Measurements from ENCODE around the gene EIPR1.

Gene EIPR1

DNA sequence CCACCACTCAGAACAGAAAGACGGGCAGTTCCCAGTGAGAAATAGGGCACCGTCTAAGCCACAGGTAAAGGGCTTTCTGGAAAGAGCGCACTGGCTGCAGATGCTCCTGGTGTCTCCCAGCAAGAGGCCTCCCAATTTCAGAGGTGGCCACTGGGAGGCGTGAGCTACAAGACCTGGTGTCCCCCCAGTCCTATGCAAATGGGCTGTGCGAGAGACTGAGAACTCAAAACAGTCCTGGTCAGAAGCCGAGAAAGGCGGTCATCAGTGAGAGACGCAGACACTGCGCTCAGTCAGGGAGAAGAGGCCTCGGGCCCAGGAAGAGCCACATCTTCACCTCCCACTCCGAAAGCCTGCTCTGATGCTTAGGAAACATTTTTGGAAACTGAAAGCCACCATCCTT lies 179.5 kb downstream of the EIPR1 start:
- peak; percentile 37 for DNase-seq
- in situ Hi-C loops (cut with HindIII; ENCODE audit: low pct_ligation_motif_present, low pct_unique_long_range_greater_than_20kb, low sequenced_read_pairs): no loop called here

DNA sequence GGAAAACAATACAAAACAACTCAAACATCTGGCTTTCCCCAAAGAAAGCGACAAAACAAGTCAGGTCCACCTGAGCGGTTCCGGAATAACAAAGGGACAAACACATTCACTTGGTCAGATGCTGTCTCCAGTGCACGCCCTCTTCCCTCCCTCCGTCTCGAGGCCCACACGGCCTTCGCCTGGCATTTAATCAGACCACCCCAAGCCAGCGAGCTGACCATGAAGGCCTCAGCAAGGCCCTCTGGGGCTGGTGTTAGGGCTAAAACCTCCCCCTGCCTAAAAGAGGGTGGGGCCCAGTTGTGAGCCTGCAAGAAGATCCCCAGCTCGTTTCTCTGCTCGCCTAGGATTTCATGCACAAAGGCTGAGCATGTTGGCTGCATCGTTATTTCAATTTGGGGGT lies 180.3 kb downstream of the EIPR1 start:
- in situ Hi-C loops (cut with HindIII; ENCODE audit: low pct_ligation_motif_present, low pct_unique_long_range_greater_than_20kb, low sequenced_read_pairs): no loop called here
- DNase-seq: no peak

DNA sequence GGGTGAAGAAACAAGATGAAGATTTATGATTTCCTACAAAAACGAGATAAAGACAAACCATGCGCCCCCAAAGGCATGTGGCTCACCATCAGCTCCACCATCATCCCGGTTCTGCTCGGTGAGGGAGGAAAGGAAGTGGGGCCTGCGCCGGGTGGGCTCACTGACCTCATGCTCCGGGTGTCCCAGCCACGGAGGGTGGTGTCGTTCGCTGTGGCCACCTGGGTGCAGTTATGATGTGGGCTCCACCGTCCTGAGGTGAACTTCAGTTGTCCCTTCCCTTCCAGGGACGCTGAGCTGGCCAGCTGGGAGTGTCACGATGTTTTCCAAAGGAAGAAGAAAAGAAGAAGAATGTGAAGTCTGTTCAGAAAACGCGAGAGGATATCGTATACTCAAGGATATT lies 180.9 kb downstream of the EIPR1 start:
- in situ Hi-C loops (cut with HindIII; ENCODE audit: low pct_ligation_motif_present, low pct_unique_long_range_greater_than_20kb, low sequenced_read_pairs): no loop called here

DNA sequence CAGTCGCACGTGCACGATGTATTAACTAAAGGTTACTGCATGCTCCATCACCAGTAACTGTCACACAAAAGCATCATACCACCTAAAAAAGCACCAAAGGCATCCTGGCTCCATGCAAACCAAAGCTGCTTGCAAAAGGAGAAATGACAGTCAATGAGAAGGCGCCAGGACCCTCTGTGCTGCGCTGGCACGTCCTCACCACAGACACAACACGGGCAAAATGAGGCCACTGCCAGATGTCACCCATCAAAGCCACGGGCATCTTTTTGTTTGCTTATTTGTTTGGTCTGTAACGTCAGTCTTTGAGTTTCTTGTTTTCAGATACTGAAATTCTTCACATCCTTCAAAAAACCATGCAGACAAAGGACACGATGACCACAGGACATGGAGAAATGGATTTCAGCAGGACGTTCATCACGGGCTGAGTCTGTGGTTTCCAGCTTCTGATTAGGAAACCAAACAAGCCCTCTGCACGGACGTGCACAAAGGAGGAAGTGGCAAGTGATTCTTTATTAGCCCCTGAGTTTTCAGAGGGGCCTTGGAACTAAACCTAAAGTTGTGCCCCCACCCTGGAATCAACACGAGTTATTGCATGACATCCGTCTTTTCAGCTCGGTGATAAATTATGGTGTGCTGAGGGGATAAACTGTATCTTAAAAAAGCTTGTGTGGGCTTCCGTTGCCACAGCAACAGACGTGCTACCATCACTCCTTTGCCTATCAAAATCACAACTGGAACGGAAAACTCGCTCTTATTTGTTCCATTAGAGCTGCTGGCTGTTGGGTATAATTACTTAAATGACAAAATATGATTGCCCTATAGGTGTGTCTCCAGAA lies 181.8 kb downstream of the EIPR1 start:
- in situ Hi-C loops (cut with HindIII; ENCODE audit: low pct_ligation_motif_present, low pct_unique_long_range_greater_than_20kb, low sequenced_read_pairs): no loop called here
- no peak for DNase-seq

More for the DNA sequence above, 180.9 kb downstream of the EIPR1 start:
- DNase-seq: no peak

DNA sequence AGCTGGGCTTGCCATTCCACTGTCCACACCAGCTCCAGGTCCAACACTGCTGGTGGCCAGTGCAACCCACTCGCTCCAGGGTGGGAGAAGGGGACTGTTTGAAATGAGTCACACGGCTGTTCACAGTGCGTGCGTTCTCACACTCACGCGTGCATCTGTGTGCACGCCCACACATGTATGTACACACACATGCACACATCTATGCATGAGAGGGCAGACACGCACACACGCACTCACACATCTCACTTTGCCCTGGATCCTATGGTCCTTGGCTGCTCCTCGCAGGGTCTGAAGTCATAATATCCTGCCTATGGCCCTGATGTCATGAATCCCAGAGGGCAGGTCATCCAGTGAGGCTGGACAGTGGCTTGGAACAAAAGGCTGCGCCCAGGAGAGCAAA lies 182.8 kb downstream of the EIPR1 start:
- in situ Hi-C loops (cut with HindIII; ENCODE audit: low pct_ligation_motif_present, low pct_unique_long_range_greater_than_20kb, low sequenced_read_pairs): no loop called here
- no peak for DNase-seq

DNA sequence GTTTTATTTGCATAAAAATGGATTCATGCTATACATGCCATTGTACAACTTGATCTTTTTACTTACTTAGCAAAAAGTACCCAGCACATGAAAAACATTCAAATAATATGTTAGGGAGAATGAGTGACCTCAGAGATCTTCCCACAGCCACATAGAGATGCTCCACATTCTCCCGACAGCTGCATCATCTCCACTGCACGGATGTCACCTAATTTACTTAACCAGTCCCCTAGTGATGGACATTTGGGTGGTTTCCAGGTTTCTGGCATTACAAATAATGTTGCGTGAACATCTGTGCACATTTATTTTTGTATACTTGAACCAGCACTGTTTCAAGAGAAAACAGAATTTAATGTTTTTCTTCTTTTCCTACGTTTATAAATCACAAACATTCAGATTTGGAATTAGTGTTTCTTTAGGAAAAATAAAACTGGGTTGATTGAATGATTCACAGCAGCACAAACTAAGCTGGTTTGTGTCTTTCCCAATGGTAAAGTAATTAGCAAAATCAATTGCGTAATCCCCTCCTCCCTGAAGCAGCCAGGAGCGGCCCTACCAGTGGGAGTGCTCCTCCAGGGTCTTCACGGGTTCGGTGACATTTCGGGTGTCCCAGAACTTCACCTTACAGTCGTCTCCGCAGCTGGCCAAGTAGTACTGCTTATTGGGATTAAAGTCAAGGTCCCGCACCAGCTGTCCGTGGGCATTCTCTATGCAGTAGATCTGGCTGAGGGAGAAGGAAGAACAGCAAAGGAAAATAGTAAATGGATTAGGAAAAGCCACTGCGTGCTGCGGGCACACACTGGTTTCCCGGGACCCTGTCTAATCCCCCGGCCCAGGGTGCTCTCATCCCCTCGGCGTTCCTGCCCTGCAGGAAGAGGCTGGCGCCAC lies 183.9 kb downstream of the EIPR1 start:
- in situ Hi-C loops (cut with HindIII; ENCODE audit: low pct_ligation_motif_present, low pct_unique_long_range_greater_than_20kb, low sequenced_read_pairs): no loop called here

DNA sequence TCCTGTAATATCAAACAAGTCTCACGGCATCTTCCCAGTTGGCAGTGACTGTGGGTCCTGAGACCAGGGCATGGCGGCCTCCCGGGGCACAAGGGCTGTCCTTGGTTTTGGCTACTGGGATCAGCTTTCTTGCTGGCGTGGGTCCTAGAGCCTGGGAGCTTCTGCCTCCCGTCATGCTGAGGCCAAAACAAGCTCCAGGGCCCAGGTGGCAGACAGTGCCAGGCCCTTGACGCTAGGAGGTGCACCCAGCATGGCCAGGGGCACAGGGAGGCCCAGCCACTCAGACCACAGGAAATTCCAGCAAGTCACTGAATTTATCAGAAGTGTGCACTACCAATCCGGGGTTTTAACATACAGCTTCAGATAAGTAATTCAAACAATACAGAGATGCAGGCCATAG lies 184.7 kb downstream of the EIPR1 start:
- in situ Hi-C loops (cut with HindIII; ENCODE audit: low pct_ligation_motif_present, low pct_unique_long_range_greater_than_20kb, low sequenced_read_pairs): no loop called here
- no peak for DNase-seq

More for the DNA sequence above, 183.9 kb downstream of the EIPR1 start:
- DNase-seq: no peak

DNA sequence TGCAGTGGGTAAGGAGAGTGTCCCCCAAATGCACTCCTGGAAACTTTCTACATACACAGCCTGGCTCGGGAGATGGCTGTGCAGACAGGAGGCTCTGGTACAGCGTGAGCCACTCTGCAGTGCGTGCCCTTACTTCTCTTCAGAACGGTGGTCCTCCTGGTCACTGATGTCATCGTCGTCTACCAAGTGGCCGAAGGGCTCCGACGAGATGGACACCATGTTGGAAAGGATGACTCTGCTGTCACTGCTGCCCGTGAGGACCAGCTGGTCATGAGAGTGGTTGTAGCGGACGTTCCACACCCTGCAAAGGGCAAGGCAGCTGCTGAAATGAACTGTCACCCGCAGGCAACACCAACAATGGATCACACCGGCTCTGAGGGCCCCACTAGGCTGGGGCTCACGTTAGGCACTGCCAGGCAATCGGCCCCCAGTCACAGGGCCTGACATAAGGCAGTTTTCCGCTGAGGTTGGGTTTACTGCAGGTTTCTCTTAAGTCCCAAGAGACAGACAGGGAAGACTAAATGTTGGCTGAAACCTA lies 185.3 kb downstream of the EIPR1 start:
- in situ Hi-C loops (cut with HindIII; ENCODE audit: low pct_ligation_motif_present, low pct_unique_long_range_greater_than_20kb, low sequenced_read_pairs): no loop called here

DNA sequence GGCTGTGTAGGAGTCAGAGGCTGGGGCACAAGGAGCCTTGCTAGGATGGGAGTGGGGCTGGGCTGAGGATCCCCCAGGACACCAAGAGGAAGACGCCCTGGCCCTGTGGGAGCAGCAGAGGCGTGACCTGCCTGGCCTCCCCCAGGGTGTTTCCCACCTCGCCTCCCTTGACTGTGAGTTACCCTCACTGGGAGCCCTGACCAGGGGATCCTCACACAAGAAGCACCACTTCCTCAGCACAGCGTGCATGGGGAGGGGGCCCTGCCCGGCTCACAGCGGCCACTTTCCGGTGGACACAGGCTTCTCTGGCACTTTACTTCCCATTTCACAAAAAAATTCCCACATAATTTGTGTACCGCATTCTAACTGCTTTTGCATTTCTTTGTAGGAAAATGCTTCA lies 187.7 kb downstream of the EIPR1 start:
- DNase-seq: no peak
- in situ Hi-C loops (cut with HindIII; ENCODE audit: low pct_ligation_motif_present, low pct_unique_long_range_greater_than_20kb, low sequenced_read_pairs): no loop called here

More for the DNA sequence above, 185.3 kb downstream of the EIPR1 start:
- DNase-seq: no peak

DNA sequence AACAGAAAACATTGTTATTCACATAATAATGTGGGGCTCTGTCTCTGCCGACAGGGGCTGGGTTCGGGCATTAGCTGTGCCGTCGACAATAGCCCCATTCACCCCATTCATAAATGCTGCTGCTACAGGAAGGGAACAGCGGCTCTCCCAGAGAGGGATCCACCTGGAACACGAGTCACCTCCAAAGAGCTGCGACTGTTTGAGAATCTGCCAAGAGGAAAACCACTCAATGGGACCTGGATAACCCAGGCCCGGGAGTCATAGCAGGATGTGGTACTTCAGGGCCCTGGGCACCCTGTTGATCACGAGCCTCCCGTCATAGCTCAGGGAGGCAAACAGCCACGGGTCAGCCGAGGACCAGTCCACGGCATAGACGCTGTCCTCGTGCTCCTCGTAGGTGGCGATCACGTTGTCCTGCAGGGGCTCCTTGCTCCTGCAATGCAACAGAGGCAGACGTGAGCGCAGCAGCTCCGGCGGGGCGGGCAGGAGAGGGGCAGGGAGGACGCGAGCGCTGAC lies 188.5 kb downstream of the EIPR1 start:
- peak; percentile 65 for DNase-seq
- in situ Hi-C loops (cut with HindIII; ENCODE audit: low pct_ligation_motif_present, low pct_unique_long_range_greater_than_20kb, low sequenced_read_pairs): no loop called here

DNA sequence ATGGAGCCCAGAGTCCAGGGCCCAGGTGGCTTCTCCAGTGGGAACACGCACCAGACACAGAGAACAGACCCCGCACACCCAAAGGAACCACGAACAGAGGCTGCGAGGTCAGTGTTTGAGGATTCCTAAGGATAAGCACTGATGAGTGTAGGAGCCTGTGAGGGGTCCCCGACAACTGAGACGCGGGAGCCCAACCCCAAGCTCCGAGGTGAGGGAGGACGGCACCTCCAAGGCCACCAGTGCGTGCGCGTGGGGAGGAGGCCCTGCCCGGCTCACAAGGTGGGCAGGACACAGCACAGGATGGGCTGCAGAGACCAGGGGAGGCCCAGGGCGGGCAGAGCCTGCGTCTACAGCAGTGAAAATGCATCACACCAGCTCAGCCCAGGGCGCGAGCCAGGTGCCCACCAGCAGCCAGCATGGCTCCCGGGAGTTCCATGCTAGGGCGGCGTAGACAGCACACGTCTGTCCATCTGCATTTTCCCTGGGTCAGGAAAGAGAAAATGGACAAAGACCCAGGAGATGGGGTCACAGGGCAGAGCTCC lies 189.1 kb downstream of the EIPR1 start:
- in situ Hi-C loops (cut with HindIII; ENCODE audit: low pct_ligation_motif_present, low pct_unique_long_range_greater_than_20kb, low sequenced_read_pairs): no loop called here
- DNase-seq: no peak

DNA sequence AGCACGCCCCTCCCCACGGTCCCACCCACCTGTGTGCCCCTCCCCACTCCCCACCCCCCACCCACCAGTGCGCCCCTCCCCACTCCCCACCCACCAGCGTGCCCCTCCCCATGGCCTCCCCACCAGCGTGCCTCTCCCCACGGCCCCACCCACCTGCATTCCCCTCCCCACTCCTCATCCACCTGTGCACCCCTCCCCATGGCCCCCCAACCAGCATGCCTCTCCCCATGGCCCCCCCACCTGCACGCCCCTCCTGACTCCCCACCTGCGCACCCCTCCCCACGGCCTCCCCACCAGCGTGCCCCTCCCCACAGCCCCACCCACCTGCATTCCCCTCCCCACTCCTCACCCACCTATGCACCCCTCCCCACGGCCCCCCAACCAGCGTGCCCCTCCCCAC lies 190.2 kb downstream of the EIPR1 start:
- in situ Hi-C loops (cut with HindIII; ENCODE audit: low pct_ligation_motif_present, low pct_unique_long_range_greater_than_20kb, low sequenced_read_pairs): no loop called here
- DNase-seq: no peak

DNA sequence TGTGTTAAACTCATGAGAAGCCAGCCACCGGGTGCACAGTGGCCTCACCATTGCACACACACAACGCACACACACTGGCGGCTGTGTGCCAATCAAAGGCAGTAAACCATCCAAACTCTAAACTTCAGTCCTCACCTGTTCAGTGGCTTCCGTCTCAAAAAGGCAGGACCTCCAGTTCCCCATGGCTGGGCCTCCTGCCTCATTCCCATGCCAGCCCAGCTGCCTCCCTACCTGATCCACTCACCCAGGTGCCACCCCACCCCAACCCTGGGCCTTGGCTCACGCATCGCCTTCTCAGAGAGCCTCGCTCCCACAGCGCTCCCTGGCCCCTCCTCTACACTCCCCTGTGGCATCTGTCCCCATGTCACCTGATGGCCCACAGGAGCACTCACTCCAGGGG lies 190.9 kb downstream of the EIPR1 start:
- no peak for DNase-seq
- in situ Hi-C loops (cut with HindIII; ENCODE audit: low pct_ligation_motif_present, low pct_unique_long_range_greater_than_20kb, low sequenced_read_pairs): no loop called here

DNA sequence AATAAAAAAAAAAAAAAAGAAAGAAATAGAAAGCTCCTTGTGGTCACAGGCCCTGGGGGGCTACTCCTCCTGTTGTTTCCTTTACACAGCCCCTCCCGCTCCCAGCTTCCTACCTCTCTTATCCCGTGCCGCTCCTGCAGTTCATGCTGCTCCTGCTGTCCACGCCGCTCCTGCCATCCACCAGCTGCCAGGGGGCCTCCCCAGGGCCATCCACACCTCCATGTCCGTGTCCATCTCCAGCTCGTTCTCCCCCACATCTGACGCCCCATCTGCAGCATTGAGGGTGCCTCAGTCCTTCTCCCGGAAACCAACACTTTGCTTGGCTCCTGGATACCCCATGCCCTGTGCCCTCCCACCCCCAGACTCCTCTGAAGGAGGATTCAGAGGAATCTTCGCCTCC lies 191.7 kb downstream of the EIPR1 start:
- in situ Hi-C loops (cut with HindIII; ENCODE audit: low pct_ligation_motif_present, low pct_unique_long_range_greater_than_20kb, low sequenced_read_pairs): no loop called here

DNA sequence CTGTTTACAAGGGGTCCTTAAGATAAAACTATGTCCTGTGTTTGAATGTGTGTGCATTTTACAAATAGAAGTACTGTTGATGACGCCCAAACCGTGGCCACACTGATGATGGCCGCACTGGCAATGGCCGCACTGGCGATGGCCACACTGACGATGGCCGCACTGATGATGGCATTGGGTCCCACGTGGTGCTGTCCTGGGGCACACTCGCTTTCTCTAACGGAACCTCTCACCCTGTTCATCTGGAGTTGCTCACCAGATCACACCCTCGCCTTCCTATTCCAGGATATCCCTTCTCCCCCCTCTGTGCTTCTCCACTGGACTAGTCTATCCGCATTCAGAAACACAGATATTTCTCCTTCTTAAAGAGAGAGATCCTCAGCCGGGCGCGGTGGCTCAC lies 192.4 kb downstream of the EIPR1 start:
- DNase-seq: no peak
- in situ Hi-C loops (cut with HindIII; ENCODE audit: low pct_ligation_motif_present, low pct_unique_long_range_greater_than_20kb, low sequenced_read_pairs): no loop called here

More for the DNA sequence above, 191.7 kb downstream of the EIPR1 start:
- DNase-seq: no peak

DNA sequence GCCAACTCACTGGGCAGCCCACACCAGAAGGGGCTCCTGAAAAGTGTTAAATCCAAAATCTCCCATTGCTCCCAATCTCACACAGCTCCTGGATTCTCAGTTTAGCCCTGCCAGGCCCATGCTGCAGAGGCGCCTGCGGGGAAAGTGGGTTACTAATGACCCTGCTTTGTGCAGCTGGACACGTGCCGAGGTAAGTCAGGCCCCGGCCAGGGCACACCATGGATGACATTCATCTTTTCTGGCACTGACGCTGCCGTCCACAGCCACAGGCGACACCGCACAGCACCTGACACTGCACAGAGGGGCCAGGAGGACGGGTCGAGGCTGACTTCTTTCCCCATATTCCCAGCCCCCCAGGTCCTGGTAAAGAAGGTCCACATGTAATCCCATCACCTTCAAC lies 193.5 kb downstream of the EIPR1 start:
- DNase-seq: no peak
- in situ Hi-C loops (cut with HindIII; ENCODE audit: low pct_ligation_motif_present, low pct_unique_long_range_greater_than_20kb, low sequenced_read_pairs): no loop called here

DNA sequence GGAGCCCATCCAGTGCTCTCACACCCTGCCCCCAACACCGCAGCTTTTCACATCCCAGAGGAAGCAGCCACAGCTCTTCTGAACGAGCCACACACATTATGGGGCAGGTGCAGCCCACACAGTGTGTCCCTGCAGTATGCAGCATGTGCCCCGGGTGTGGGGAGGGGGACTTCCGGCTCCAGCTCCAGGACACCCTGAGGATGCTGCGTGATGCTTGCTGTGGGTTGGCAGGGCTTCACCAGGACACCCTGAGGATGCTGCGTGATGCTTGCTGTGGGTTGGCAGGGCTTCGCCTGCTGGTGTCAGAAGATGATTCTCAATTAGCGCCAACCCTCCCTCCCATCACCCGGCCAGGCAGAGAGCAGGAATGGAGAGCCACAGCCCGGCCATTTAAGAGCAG lies 193.9 kb downstream of the EIPR1 start:
- in situ Hi-C loops (cut with HindIII; ENCODE audit: low pct_ligation_motif_present, low pct_unique_long_range_greater_than_20kb, low sequenced_read_pairs): no loop called here
- no peak for DNase-seq

DNA sequence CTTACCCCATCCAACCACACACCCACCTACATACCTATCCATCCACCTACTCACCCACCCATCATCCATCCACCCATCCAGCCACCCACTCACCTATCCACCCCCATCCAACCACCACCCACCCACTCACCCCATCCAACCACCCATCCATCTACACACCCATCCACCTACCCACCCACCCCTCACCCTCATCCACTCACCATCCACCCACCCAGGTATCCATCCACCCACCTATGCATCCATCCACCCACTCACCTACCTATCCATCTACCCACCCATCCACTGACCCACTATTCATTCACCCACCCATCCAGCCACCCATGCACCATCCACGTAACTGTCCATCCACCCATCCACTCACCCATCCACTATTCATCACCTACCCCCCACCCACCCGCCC lies 194.8 kb downstream of the EIPR1 start:
- in situ Hi-C loops (cut with HindIII; ENCODE audit: low pct_ligation_motif_present, low pct_unique_long_range_greater_than_20kb, low sequenced_read_pairs): no loop called here
- DNase-seq: no peak

DNA sequence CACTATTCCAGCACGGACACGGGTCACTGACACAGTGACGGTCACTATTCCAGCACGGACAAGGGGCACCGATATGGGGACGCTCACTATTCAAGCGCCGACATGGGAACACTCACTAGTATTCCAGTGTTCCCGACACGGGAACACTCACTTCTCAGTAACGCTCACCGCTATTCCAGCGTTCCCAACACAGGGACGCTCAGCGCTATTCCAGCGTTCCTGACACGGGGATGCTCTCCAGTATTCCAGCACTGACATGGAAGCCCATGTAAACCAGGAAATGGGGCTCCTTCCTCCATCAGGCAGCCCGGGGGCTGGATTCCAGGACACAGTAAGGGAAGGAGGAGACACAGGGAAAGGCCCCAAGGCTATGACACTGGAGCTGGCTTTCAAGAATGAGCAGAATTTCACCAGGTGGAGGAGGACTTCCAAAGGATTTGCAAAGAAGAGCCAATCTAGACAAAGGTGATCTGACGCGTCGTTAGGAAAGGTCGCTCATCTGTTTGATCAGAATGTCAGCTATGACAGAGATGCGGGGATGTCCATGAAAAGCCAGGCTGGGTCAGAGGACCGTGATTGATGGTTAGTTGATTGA lies 196.1 kb downstream of the EIPR1 start:
- DNase-seq: no peak
- in situ Hi-C loops (cut with HindIII; ENCODE audit: low pct_ligation_motif_present, low pct_unique_long_range_greater_than_20kb, low sequenced_read_pairs): no loop called here

Data from ACHN (cell line).